ENCODE results near the gene NISCH.

NISCH gene

GRCh38 chr3:52471371-52472238, 16.2 kb downstream of the NISCH start:
- no peak for DNase-seq (ENCODE audit: low read depth in 2 of 2)

- DNase-seq (ENCODE audit: low read depth in 2 of 2): no peak
These were observed 17.0 kb downstream of the NISCH start for GRCh38 chr3:52472239-52473000.

GRCh38 chr3:52473026-52473425, 17.6 kb downstream of the NISCH start:
- DNase-seq (ENCODE audit: low read depth in 2 of 2): no peak

GRCh38 chr3:52477076-52477795, 21.8 kb downstream of the NISCH start:
- DNase-seq (ENCODE audit: low read depth in 2 of 2): no peak

- DNase-seq (ENCODE audit: low read depth in 2 of 2): no peak
These were observed 22.3 kb downstream of the NISCH start for GRCh38 chr3:52477796-52478095.

- DNase-seq (ENCODE audit: low read depth in 2 of 2): no peak
These were observed 23.9 kb downstream of the NISCH start for GRCh38 chr3:52479037-52479876.

DNA sequence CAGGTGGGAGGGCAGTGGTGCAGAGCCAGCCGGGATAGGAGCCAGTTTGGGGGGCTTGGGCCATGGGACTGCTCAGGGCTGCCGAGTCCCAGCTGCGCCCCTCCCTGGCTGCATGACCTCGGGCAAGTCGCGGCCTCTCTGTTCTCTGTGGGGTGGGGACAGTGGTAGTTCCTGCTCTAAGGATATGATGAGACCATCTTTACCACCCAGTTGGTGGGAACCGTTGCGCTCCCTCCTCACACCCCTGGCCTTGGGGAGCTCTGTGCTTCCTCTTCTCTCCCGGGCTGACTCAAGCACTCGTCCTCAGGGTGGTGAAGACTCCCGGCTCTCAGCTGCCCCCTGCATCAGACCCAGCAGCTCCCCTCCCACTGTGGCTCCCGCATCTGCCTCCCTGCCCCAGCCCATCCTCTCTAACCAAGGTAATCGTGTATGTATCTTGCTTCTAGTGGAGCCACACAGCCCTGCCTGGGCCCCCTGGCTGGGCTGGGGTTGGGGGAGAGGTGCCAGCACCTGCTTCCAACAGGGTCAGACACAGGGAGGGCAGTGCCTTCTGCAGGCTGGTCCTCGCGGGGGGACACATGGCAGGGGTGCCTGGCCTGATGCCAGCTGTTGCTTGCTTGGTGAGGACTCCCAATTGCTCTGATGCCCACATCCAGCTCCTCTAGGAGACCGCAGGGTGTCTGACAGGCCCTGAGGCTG, 24.6 kb downstream of the NISCH start:
- no peak for DNase-seq (ENCODE audit: low read depth in 2 of 2)

DNA sequence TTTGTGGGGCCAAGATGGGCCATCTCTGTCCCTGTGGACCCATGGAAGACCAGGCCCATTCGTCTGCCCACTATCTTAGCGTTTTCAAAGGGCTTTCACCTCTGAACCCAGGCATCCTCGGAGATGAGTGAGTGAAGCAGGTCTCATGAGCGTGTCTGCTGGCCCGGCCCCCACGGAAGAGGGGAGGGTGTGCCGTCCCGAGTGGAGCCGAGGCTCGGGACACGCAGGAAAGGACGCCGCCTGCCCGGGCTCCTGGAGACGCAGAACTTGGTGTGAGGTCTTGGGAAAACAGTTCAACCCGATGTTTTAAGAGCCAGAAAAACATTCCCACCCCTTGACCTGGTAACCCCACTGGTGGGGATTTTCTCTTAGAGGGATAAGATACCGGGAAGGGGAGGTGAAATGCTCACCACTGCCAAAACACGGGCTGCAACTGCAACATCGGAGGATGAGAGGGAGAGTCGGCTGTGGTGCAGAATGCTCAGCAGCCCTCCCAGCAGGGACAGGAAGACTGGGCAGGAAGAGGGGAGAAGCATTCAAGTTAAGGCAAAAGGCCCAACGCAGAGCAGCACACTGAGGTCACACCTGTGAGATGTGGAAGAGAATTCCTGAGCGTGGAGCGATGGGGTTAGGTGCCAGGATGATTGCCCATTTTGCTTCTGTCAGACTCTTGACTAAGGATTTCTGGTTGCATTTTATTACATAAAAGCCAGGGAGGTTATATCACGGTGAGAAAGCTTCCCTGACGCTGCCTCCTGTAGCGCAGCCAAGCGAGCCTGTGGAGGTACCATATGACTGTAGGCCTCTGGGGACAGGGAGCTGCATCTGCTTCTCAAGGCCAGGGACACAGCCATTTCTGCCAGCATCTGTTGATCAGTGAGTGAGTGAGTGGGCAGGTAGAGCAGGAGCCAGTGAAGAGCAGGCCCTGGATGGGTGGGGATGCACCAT, 25.6 kb downstream of the NISCH start:
- DNase-seq (ENCODE audit: low read depth in 2 of 2): no peak

DNA sequence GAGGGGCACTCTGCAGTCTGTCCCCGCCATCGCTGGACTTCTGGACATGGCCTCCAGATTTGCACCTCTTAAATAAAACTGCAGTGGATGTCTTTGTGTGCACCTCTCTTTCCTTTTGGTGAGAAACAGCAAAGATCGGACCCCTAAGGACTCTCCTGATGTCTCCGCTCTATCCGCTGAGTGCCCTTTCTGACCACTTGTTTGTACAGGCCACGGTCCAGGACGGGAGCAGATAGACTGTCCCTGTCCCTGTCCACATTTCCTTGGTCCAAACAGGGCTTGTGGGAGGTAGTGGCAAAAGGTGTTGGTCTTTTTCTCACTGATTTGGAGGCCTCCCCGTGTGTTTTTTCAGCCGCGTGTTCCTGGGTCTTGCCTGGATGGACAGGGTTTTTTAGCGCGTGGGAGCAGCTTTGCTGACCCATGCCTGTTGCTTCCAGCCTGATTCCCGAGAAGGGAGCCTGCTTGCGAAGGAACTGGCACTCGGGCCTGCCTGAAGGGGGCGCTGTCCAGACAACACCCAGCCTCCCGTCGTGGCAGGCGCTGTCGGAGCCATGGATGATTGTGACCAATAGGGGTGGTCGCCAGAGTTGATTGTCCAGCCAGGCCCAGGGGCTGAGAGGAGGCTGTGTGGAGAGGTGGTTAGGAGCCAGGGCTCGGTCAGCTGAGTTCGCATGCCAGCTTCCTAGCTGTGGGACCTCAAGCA, 26.6 kb downstream of the NISCH start:
- no peak for DNase-seq (ENCODE audit: low read depth in 2 of 2)

GRCh38 chr3:52483081-52483480, 27.7 kb downstream of the NISCH start:
- DNase-seq (ENCODE audit: low read depth in 2 of 2): no peak

GRCh38 chr3:52483577-52484381, 28.4 kb downstream of the NISCH start:
- DNase-seq (ENCODE audit: low read depth in 2 of 2): no peak

- no peak for DNase-seq (ENCODE audit: low read depth in 2 of 2)
These were observed 29.5 kb downstream of the NISCH start for GRCh38 chr3:52484680-52485461.

DNA sequence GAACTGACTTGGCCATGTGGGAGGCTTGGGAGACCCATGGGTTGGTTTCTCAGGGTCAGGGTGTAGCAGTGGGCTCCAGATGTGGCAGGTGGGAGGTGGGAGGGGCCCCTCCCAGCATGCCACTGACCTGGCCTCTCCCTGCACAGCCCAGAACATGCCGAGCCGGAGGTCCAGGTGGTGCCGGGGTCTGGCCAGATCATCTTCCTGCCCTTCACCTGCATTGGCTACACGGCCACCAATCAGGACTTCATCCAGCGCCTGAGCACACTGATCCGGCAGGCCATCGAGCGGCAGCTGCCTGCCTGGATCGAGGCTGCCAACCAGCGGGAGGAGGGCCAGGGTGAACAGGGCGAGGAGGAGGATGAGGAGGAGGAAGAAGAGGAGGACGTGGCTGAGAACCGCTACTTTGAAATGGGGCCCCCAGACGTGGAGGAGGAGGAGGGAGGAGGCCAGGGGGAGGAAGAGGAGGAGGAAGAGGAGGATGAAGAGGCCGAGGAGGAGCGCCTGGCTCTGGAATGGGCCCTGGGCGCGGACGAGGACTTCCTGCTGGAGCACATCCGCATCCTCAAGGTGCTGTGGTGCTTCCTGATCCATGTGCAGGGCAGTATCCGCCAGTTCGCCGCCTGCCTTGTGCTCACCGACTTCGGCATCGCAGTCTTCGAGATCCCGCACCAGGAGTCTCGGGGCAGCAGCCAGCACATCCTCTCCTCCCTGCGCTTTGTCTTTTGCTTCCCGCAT, 31.8 kb downstream of the NISCH start:
- no peak for DNase-seq (ENCODE audit: low read depth in 2 of 2)

DNA sequence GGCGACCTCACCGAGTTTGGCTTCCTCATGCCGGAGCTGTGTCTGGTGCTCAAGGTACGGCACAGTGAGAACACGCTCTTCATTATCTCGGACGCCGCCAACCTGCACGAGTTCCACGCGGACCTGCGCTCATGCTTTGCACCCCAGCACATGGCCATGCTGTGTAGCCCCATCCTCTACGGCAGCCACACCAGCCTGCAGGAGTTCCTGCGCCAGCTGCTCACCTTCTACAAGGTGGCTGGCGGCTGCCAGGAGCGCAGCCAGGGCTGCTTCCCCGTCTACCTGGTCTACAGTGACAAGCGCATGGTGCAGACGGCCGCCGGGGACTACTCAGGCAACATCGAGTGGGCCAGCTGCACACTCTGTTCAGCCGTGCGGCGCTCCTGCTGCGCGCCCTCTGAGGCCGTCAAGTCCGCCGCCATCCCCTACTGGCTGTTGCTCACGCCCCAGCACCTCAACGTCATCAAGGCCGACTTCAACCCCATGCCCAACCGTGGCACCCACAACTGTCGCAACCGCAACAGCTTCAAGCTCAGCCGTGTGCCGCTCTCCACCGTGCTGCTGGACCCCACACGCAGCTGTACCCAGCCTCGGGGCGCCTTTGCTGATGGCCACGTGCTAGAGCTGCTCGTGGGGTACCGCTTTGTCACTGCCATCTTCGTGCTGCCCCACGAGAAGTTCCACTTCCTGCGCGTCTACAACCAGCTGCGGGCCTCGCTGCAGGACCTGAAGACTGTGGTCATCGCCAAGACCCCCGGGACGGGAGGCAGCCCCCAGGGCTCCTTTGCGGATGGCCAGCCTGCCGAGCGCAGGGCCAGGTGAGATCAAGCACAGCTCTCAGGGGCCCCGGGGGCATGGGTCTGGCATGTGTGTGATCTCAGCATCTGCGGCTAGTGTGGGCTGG, 32.6 kb downstream of the NISCH start:
- no peak for DNase-seq (ENCODE audit: low read depth in 2 of 2)

- DNase-seq (ENCODE audit: low read depth in 2 of 2): no peak
These were observed 33.3 kb downstream of the NISCH start for GRCh38 chr3:52488746-52489145.

DNA sequence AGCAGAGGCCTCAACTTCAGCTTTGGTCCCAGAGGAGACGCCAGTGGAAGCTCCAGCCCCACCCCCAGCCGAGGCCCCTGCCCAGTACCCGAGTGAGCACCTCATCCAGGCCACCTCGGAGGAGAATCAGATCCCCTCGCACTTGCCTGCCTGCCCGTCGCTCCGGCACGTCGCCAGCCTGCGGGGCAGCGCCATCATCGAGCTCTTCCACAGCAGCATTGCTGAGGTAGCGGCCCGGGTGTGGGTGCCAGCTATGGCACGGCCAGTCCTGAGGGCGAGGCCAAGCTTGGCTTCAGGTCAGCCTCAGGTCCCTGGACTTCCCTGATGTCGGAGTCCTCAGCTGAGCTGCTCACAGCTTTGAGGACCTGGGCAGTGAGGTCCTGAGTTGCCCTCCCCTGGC, 34.0 kb downstream of the NISCH start:
- DNase-seq (ENCODE audit: low read depth in 2 of 2): no peak
